ENCODE data around the gene INTS14. TPM values are rescaled to one million over a fixed set of nuclear protein-coding genes. Genes with fewer than 3 reads are reported as not detected.

Gene INTS14
- total RNA-seq, 1 donor from 2014 or later: 24.4 TPM

GRCh38 chr15:65655026-65655425 lies 44.1 kb upstream of the INTS14 start:
- Histone ChIP-seq H3K9me3 (ENCODE audit: insufficient read depth, low read depth, low read length) (no peaks in the 10 kb centered on the region), H3K4me1 (ENCODE audit: insufficient read depth, low read length) (peaks cover 29% of the 10 kb centered on the region), H3K27ac (ENCODE audit: low read depth, low read length) (no peak overlapping the region), H3K4me2 (ENCODE audit: low read length) (peak overlapping the region; percentile 11), H3K4me3 (ENCODE audit: insufficient read depth, low read depth, low read length) (no peak overlapping the region), H4K20me1 (ENCODE audit: insufficient read depth, low read length) (no peaks in the 10 kb centered on the region), H3K79me2 (ENCODE audit: insufficient read depth, low read length) (no peaks in the 10 kb centered on the region), H2AFZ (ENCODE audit: low read depth, low read length) (no peak overlapping the region), H3K9ac (ENCODE audit: low read length) (no peak overlapping the region), H3K27me3 (ENCODE audit: insufficient read depth, low read length) (no peaks in the 10 kb centered on the region), H3K36me3 (ENCODE audit: insufficient read depth, low read length) (no peaks in the 10 kb centered on the region)
- Mint-ChIP-seq H3K27ac (ENCODE audit: unreplicated experiment) (no peak overlapping the region), H3K27me3 (ENCODE audit: low read depth, unreplicated experiment) (no peaks in the 10 kb centered on the region), H3K4me3 (ENCODE audit: unreplicated experiment) (no peak overlapping the region), H3K4me1 (ENCODE audit: low read depth, unreplicated experiment) (peaks cover 25% of the 10 kb centered on the region), H3K36me3 (ENCODE audit: low read depth, unreplicated experiment) (peaks cover 25% of the 10 kb centered on the region), H3K9me3 (ENCODE audit: unreplicated experiment) (no peaks in the 10 kb centered on the region)
- TF ChIP-seq, protein P1, sequence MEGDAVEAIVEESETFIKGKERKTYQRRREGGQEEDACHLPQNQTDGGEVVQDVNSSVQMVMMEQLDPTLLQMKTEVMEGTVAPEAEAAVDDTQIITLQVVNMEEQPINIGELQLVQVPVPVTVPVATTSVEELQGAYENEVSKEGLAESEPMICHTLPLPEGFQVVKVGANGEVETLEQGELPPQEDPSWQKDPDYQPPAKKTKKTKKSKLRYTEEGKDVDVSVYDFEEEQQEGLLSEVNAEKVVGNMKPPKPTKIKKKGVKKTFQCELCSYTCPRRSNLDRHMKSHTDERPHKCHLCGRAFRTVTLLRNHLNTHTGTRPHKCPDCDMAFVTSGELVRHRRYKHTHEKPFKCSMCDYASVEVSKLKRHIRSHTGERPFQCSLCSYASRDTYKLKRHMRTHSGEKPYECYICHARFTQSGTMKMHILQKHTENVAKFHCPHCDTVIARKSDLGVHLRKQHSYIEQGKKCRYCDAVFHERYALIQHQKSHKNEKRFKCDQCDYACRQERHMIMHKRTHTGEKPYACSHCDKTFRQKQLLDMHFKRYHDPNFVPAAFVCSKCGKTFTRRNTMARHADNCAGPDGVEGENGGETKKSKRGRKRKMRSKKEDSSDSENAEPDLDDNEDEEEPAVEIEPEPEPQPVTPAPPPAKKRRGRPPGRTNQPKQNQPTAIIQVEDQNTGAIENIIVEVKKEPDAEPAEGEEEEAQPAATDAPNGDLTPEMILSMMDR (IDR thresholded peaks at IDR 0.05; ENCODE audit: insufficient read depth, low read depth, low read length): no peak
- TF ChIP-seq EZH2 (IDR thresholded peaks at IDR 0.05; ENCODE audit: insufficient read depth, low read length): no peak
- FAIRE-seq (no peak), DNase-seq (ENCODE audit: low read depth) (peak; percentile 65)

- no peak for DNase-seq (ENCODE audit: low read depth)
- Mint-ChIP-seq H3K27ac (ENCODE audit: unreplicated experiment) (no peak overlapping the region), H3K27me3 (ENCODE audit: low read depth, unreplicated experiment) (no peaks in the 10 kb centered on the region), H3K4me3 (ENCODE audit: unreplicated experiment) (no peak overlapping the region), H3K36me3 (ENCODE audit: low read depth, unreplicated experiment) (peaks cover 25% of the 10 kb centered on the region), H3K9me3 (ENCODE audit: unreplicated experiment) (no peaks in the 10 kb centered on the region), H3K4me1 (ENCODE audit: low read depth, unreplicated experiment) (peaks cover 25% of the 10 kb centered on the region)
- Histone ChIP-seq H3K27me3 (ENCODE audit: insufficient read depth, low read length) (no peaks in the 10 kb centered on the region), H3K9ac (ENCODE audit: low read length) (no peak overlapping the region), H2AFZ (ENCODE audit: low read depth, low read length) (no peak overlapping the region), H3K36me3 (ENCODE audit: insufficient read depth, low read length) (no peaks in the 10 kb centered on the region), H3K4me1 (ENCODE audit: insufficient read depth, low read length) (peaks cover 29% of the 10 kb centered on the region), H3K27ac (ENCODE audit: low read depth, low read length) (peak overlapping the region; percentile 10), H3K79me2 (ENCODE audit: insufficient read depth, low read length) (no peaks in the 10 kb centered on the region), H3K9me3 (ENCODE audit: insufficient read depth, low read depth, low read length) (no peaks in the 10 kb centered on the region), H3K4me3 (ENCODE audit: insufficient read depth, low read depth, low read length) (no peak overlapping the region), H4K20me1 (ENCODE audit: insufficient read depth, low read length) (no peaks in the 10 kb centered on the region), H3K4me2 (ENCODE audit: low read length) (peak overlapping the region; percentile 39)
- TF ChIP-seq, protein P1 (IDR thresholded peaks at IDR 0.05; ENCODE audit: insufficient read depth, low read depth, low read length): no peak
- TF ChIP-seq EZH2 (IDR thresholded peaks at IDR 0.05; ENCODE audit: insufficient read depth, low read length): no peak
- FAIRE-seq: no peak
These were observed 43.0 kb upstream of the INTS14 start for GRCh38 chr15:65653801-65654521.

DNA sequence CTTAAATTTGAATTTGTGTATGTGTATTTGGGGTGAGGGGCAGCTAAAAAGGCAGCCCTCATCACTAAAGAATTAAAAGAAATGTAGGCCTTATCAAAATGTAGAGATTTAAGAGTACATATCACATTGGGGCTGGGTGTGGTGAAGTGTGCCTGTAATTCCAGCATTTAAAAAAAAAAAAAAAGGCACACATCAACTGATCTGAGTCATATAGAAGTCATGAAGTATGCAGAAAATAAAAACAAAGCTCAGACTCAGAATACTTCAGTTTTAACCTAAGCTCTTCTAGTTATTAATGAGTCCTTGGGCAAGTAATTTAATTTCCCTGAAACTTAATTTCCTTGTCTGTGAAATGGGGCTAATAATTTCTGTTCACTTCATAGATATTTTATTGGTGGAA lies 42.4 kb upstream of the INTS14 start:
- H3K9me3 ChIP-seq (ENCODE audit: insufficient read depth, low read depth, low read length): no peaks in the 10 kb centered on the region
- H3K4me1 ChIP-seq (ENCODE audit: insufficient read depth, low read length): peaks cover 29% of the 10 kb centered on the region
- Mint-ChIP-seq H3K4me3 (ENCODE audit: unreplicated experiment) (no peak overlapping the region), H3K4me1 (ENCODE audit: low read depth, unreplicated experiment) (peaks cover 25% of the 10 kb centered on the region), H3K36me3 (ENCODE audit: low read depth, unreplicated experiment) (peaks cover 25% of the 10 kb centered on the region), H3K27me3 (ENCODE audit: low read depth, unreplicated experiment) (no peaks in the 10 kb centered on the region), H3K9me3 (ENCODE audit: unreplicated experiment) (no peaks in the 10 kb centered on the region), H3K27ac (ENCODE audit: unreplicated experiment) (peak overlapping the region; percentile 20)
- no peak overlapping the region for H2AFZ ChIP-seq (ENCODE audit: low read depth, low read length)
- no peaks in the 10 kb centered on the region for H3K79me2 ChIP-seq (ENCODE audit: insufficient read depth, low read length)
- TF ChIP-seq, protein P1 (IDR thresholded peaks at IDR 0.05; ENCODE audit: insufficient read depth, low read depth, low read length): no peak
- TF ChIP-seq EZH2 (IDR thresholded peaks at IDR 0.05; ENCODE audit: insufficient read depth, low read length): no peak
- H3K36me3 ChIP-seq (ENCODE audit: insufficient read depth, low read length): no peaks in the 10 kb centered on the region
- no peaks in the 10 kb centered on the region for H3K27me3 ChIP-seq (ENCODE audit: insufficient read depth, low read length)
- no peak overlapping the region for H3K9ac ChIP-seq (ENCODE audit: low read length)
- FAIRE-seq: no peak
- no peaks in the 10 kb centered on the region for H4K20me1 ChIP-seq (ENCODE audit: insufficient read depth, low read length)
- H3K4me3 ChIP-seq (ENCODE audit: insufficient read depth, low read depth, low read length): no peak overlapping the region
- no peak overlapping the region for H3K27ac ChIP-seq (ENCODE audit: low read depth, low read length)
- peak overlapping the region; percentile 39 for H3K4me2 ChIP-seq (ENCODE audit: low read length)
- DNase-seq (ENCODE audit: low read depth): peak; percentile 31
